Measurements from ENCODE around the gene HINT2.
A peak's percentile ranks its signal among the peaks of the same experiment; 100 is the strongest.

The HINT2 gene

DNA sequence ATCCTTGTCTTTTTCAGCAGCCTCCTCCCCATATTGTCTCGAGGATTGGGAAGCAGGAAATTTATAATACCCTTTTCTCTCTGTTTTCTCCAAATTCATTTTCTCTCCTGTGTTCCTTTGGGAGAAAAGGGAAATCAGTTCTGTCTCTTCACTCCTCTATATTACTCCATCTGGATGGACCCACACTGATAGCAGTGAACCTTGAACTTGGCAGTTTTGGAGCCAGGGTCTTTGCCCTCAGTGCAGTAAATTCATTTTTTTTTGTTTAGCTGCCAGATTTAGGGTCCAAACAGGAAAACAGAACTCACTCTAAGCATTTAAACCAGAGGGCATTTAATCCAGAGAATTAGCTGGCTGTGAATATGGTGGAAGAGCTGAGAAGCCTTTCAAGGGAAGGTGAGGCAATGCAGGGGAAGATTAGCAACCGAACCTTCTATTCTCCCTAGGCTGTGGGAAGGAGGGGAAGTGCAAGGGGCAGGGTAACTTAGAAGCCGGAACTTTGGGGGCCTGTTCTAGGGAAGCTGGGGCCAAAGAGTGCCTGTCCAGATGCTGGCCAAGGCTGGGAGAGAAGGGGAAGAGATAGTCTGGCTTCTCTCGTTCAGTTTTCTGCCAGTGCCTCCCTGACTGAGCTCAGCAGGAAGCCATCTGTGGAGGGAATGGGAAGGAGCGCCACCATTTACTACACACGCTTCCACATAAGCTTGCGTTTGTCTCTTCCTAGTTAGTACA lies 39.8 kb downstream of the HINT2 start:
- DNase-seq = peak in 1 of 2 experiments; percentile 31

GRCh38 chr9:35771943-35772342 lies 42.9 kb downstream of the HINT2 start:
- DNase-seq = no peak

- DNase-seq = peak in 1 of 2 experiments; percentile 31
Measured at GRCh38 chr9:35771534-35771933, 43.3 kb downstream of the HINT2 start.

- peak; percentile 83 to 90 for DNase-seq
Measured at GRCh38 chr9:35771075-35771433, 43.8 kb downstream of the HINT2 start.

GRCh38 chr9:35769763-35770162 lies 45.1 kb downstream of the HINT2 start:
- no peak for DNase-seq

- DNase-seq = no peak
Measured at GRCh38 chr9:35767458-35767857, 47.4 kb downstream of the HINT2 start.

DNA sequence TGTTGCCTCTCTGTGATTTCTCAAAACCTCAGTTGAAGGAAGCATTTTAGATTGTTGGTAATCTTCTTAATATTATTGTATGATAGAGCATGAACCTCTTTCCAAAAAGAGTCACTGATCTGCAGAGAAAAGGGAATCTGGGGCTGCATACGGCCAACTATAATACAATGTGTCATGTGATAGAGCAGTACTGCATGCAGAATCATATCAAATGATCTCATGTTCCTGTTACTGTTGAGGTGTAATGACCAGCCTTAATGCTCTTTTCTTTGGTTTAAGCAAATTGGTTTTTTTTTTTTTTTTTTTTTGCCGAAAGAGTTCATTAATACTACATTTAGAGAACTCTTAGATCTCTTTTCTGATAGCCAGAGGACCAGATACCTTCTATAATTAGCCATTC lies 47.8 kb downstream of the HINT2 start:
- no peak for DNase-seq

GRCh38 chr9:35763803-35764202 lies 51.0 kb downstream of the HINT2 start:
- DNase-seq = no peak

DNA sequence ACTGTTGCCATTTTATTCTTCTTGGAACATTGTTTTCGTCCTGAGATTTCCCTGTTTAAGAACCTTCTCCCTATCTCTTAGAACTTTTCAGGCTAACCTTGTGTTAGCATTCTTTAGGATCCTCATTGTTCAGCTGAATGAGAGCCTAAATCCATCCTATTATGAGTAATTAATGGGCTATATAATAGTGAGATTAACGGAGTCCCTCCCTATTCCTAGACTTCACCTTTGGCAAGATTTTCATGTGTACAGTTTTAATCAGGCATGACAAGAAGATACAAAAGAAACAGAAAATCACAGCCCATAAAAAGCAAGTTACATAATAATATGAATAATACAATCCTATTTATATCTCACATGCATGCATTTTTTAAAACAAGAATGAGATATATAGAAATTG lies 51.7 kb downstream of the HINT2 start:
- no peak for DNase-seq

Measured in cerebellar nuclear complex (tissue), 1 donor.